ENCODE measurements around the gene CAMK2A.

DNA sequence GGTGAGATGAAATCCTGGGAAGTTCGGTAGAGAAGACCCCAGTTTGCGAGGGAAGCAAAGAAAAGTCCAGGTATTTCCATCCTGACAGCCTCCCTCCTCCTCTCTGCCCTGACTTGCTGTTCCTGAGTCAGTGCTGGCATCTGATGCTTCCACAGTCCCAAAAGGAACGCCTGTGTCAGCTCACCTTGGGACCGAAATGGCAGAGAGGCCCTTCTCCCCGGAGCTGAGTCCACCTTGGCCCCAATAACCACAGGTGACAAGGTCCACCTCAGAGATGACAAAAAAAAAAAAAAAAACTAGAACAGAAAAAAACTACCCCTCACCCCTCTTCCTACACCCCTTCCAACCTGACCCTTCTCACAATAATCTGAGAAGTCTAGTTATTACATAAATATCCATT is 68.1 kb downstream of the CAMK2A start:
- TF ChIP-seq TAF1 (IDR thresholded peaks at IDR 0.05; ENCODE audit: borderline replicate concordance, insufficient read depth, low read length) (no peak), SIN3A (IDR thresholded peaks at IDR 0.05; ENCODE audit: borderline replicate concordance, insufficient read depth, low read length) (no peak), POLR2AphosphoS5 (IDR thresholded peaks at IDR 0.05; ENCODE audit: low read depth, low read length) (no peak), REST (IDR thresholded peaks at IDR 0.05; ENCODE audit: insufficient read depth in 1 of 2, low read depth in 2 of 2, low read length in 2 of 2) (no peak)

All from PFSK-1 (cell line).